HepG2 (cell line): ENCODE measurements around the gene IPMK. TPM values are rescaled to one million over a fixed set of nuclear protein-coding genes. Genes with fewer than 3 reads are reported as not detected.

ENCODE experiments used
- BORCS8-MEF2B ChIP-seq: sonication (generic); formaldehyde crosslinking; IDR thresholded peaks from 2 replicates; pipeline ENCODE4 v1.8.0; 2022; ENCODE audit warnings: mild to moderate bottlenecking, missing genetic modification reagents
- DNMT3B ChIP-seq: conservative IDR thresholded peaks from 2 replicates; pipeline ENCODE4 v1.6.1; 2016; ENCODE audit warnings: missing biosample characterization, control low read depth
- EZH2 ChIP-seq: conservative IDR thresholded peaks from 2 replicates; pipeline ENCODE4 v1.6.1; 2012; ENCODE audit warnings: mild to moderate bottlenecking, low read depth, low read length, moderate library complexity
- KDM3A ChIP-seq: IDR thresholded peaks from 2 replicates; pipeline ENCODE4 v1.6.1; 2018; ENCODE audit warnings: low read depth, missing compliant biosample characterization
- MATR3 ChIP-seq: sonication (generic); formaldehyde crosslinking; IDR thresholded peaks from 2 replicates; pipeline ENCODE4 v1.4.0; 2020; ENCODE audit warnings: missing genetic modification reagents
- SYNCRIP ChIP-seq: fragments of 200-400 bp; formaldehyde crosslinking; IDR thresholded peaks from 2 replicates; pipeline ENCODE4 v1.6.1; 2018; ENCODE audit warnings: mild to moderate bottlenecking, low read depth, low read length; ENCODE audit not compliant: insufficient read depth
- WIZ ChIP-seq: sonication (generic); formaldehyde crosslinking; IDR thresholded peaks from 2 replicates; pipeline ENCODE4 v1.5.1; 2020; ENCODE audit warnings: mild to moderate bottlenecking, missing genetic modification reagents
- ZBTB21 ChIP-seq: sonication (generic); formaldehyde crosslinking; IDR thresholded peaks from 2 replicates; pipeline ENCODE4 v1.4.0; 2020; ENCODE audit warnings: missing genetic modification reagents
- ZMAT3 ChIP-seq: sonication (generic); formaldehyde crosslinking; conservative IDR thresholded peaks from 2 replicates; pipeline ENCODE4 v1.7.0; 2021; ENCODE audit warnings: missing genetic modification reagents
- ZNF207 ChIP-seq: fragments of 450-650 bp; IDR thresholded peaks from 2 replicates; pipeline ENCODE4 v1.6.1; 2016; ENCODE audit warnings: antibody characterized with exemption, borderline replicate concordance
- ZNF564 ChIP-seq: sonication (generic); formaldehyde crosslinking; IDR thresholded peaks from 2 replicates; pipeline ENCODE4 v1.8.1; 2023; ENCODE audit warnings: mild to moderate bottlenecking, missing genetic modification reagents
- ZNF614 ChIP-seq: IDR thresholded peaks from 2 replicates; pipeline ENCODE4 v1.6.1; 2018; ENCODE audit warnings: missing biosample characterization, missing genetic modification reagents, inconsistent platforms, borderline replicate concordance
- polyA plus RNA-seq, 8 experiments: library from polyadenylated mRNA; depleted of rRNA in 3 of 8; stranded (reverse) in 7 of 8; unstranded in 1 of 8; fragments of >200 nt; fragmentation: Illumina TruSeq in 4 of 8; extraction: Trizol in 4 of 8; gene quantifications; 2 replicates each; pipeline versions ENCODE4 v1.2.1 to v1.2.3, GENCODE V29; 2011 to 2016; ENCODE audit warnings: low read depth in 4 of 8, missing spikeins in 1 of 8, mixed read lengths in 1 of 8; ENCODE audit not compliant: insufficient read depth in 1 of 8
- total RNA-seq, 5 experiments: library from RNA; depleted of rRNA; stranded (reverse); fragments of >200 nt; fragmentation: Illumina TruSeq; extraction: Trizol; gene quantifications; 2 replicates each; pipeline ENCODE4 v1.2.3, GENCODE V29; 2016; ENCODE audit warnings: low read depth in 1 of 5
- TF ChIP-seq, protein P1 (sequence below): sonication (generic); formaldehyde crosslinking; IDR thresholded peaks from 2 replicates; pipeline ENCODE4 v1.8.1; 2023; ENCODE audit warnings: mild to moderate bottlenecking, missing genetic modification reagents
- TF ChIP-seq, protein P2 (sequence below): sonication (generic); formaldehyde crosslinking; IDR thresholded peaks from 2 replicates; pipeline ENCODE4 v1.4.0; 2020; ENCODE audit warnings: mild to moderate bottlenecking, missing genetic modification reagents, borderline replicate concordance
- TF ChIP-seq, protein P3 (sequence below): IDR thresholded peaks from 2 replicates; pipeline ENCODE4 v1.6.1; 2012; ENCODE audit warnings: inconsistent platforms
- TF ChIP-seq, protein P4 (sequence below): sonication (generic); formaldehyde crosslinking; IDR thresholded peaks from 2 replicates; pipeline ENCODE4 v1.4.0; 2020; ENCODE audit warnings: mild to moderate bottlenecking, missing genetic modification reagents
- TF ChIP-seq, protein P5 (sequence below): sonication (generic); formaldehyde crosslinking; IDR thresholded peaks from 2 replicates; pipeline ENCODE4 v1.5.1; 2020; ENCODE audit warnings: mild to moderate bottlenecking, missing genetic modification reagents, moderate library complexity

IPMK gene
- total and polyA plus RNA-seq, 2 of the 13 experiments (the other 11 are each of a cell fraction or from before 2014, with no cell fraction given): 2.7 to 3.9 TPM

DNA sequence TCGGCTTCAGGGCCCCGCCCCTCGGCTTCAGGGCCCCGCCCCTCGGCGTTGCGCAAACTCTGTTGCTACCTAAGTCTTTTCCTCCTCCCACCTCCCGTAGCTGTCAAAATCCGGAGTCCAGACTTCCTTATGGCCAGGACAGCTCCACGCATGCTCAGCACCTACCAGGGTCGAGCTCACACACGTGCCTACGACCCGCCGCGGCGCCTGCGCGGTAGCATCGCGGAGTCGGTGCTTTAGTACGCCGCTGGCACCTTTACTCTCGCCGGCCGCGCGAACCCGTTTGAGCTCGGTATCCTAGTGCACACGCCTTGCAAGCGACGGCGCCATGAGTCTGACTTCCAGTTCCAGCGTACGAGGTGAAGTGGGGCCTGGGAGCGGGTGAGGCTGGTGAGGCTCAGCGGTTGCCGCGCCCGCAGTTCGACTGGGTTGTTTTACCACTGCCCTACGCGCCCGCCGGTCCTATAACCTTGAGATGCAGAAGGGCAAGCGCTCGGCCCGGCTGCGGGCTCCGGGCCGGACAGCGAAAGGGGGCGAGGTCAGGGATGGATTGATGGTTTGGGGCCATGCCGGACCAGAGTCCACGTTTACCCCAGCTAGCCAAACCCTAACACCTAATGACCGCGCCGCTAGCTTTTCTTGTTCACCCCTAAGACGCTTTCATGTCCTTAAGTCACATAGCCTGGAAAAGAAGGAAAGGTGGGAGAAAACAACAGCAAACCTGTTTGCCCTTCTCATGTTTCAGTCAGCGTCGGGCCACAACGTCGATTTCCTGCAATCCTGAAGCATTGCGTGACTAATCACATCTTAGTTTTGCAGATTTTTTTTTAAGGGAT lies 1.5 kb upstream of the IPMK start, which contains the start of gene CISD1 (continued):
- TF ChIP-seq, protein P1, sequence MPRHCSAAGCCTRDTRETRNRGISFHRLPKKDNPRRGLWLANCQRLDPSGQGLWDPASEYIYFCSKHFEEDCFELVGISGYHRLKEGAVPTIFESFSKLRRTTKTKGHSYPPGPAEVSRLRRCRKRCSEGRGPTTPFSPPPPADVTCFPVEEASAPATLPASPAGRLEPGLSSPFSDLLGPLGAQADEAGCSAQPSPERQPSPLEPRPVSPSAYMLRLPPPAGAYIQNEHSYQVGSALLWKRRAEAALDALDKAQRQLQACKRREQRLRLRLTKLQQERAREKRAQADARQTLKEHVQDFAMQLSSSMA: peak; percentile 98
- TF ChIP-seq, protein P2, sequence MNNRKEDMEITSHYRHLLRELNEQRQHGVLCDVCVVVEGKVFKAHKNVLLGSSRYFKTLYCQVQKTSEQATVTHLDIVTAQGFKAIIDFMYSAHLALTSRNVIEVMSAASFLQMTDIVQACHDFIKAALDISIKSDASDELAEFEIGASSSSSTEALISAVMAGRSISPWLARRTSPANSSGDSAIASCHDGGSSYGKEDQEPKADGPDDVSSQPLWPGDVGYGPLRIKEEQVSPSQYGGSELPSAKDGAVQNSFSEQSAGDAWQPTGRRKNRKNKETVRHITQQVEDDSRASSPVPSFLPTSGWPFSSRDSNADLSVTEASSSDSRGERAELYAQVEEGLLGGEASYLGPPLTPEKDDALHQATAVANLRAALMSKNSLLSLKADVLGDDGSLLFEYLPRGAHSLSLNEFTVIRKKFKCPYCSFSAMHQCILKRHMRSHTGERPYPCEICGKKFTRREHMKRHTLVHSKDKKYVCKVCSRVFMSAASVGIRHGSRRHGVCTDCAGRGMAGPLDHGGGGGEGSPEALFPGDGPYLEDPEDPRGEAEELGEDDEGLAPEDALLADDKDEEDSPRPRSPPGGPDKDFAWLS: no peak
- TF ChIP-seq, protein P3, sequence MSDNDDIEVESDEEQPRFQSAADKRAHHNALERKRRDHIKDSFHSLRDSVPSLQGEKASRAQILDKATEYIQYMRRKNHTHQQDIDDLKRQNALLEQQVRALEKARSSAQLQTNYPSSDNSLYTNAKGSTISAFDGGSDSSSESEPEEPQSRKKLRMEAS: peak; percentile 99
- peak; percentile 90; the same call in 1 of the 2 replicates for TF ChIP-seq ZNF614 (CRISPR knock-in tag)
- TF ChIP-seq, protein P4, sequence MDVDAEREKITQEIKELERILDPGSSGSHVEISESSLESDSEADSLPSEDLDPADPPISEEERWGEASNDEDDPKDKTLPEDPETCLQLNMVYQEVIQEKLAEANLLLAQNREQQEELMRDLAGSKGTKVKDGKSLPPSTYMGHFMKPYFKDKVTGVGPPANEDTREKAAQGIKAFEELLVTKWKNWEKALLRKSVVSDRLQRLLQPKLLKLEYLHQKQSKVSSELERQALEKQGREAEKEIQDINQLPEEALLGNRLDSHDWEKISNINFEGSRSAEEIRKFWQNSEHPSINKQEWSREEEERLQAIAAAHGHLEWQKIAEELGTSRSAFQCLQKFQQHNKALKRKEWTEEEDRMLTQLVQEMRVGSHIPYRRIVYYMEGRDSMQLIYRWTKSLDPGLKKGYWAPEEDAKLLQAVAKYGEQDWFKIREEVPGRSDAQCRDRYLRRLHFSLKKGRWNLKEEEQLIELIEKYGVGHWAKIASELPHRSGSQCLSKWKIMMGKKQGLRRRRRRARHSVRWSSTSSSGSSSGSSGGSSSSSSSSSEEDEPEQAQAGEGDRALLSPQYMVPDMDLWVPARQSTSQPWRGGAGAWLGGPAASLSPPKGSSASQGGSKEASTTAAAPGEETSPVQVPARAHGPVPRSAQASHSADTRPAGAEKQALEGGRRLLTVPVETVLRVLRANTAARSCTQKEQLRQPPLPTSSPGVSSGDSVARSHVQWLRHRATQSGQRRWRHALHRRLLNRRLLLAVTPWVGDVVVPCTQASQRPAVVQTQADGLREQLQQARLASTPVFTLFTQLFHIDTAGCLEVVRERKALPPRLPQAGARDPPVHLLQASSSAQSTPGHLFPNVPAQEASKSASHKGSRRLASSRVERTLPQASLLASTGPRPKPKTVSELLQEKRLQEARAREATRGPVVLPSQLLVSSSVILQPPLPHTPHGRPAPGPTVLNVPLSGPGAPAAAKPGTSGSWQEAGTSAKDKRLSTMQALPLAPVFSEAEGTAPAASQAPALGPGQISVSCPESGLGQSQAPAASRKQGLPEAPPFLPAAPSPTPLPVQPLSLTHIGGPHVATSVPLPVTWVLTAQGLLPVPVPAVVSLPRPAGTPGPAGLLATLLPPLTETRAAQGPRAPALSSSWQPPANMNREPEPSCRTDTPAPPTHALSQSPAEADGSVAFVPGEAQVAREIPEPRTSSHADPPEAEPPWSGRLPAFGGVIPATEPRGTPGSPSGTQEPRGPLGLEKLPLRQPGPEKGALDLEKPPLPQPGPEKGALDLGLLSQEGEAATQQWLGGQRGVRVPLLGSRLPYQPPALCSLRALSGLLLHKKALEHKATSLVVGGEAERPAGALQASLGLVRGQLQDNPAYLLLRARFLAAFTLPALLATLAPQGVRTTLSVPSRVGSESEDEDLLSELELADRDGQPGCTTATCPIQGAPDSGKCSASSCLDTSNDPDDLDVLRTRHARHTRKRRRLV (CRISPR knock-in tag): peak; percentile 58; the same call in 1 of the 2 replicates
- peak; percentile 93 for TF ChIP-seq KDM3A
- TF ChIP-seq ZMAT3: peak; percentile 98
- no peak for TF ChIP-seq EZH2
- peak; percentile 99 for TF ChIP-seq BORCS8-MEF2B (CRISPR knock-in tag)
- no peak for TF ChIP-seq SYNCRIP
- peak; percentile 39; the same call in 1 of the 2 replicates for TF ChIP-seq DNMT3B (CRISPR knock-in tag)
- peak; percentile 59; the same call in 1 of the 2 replicates for TF ChIP-seq ZBTB21 (CRISPR knock-in tag)
- no peak for TF ChIP-seq MATR3 (CRISPR knock-in tag)
- TF ChIP-seq, protein P5, sequence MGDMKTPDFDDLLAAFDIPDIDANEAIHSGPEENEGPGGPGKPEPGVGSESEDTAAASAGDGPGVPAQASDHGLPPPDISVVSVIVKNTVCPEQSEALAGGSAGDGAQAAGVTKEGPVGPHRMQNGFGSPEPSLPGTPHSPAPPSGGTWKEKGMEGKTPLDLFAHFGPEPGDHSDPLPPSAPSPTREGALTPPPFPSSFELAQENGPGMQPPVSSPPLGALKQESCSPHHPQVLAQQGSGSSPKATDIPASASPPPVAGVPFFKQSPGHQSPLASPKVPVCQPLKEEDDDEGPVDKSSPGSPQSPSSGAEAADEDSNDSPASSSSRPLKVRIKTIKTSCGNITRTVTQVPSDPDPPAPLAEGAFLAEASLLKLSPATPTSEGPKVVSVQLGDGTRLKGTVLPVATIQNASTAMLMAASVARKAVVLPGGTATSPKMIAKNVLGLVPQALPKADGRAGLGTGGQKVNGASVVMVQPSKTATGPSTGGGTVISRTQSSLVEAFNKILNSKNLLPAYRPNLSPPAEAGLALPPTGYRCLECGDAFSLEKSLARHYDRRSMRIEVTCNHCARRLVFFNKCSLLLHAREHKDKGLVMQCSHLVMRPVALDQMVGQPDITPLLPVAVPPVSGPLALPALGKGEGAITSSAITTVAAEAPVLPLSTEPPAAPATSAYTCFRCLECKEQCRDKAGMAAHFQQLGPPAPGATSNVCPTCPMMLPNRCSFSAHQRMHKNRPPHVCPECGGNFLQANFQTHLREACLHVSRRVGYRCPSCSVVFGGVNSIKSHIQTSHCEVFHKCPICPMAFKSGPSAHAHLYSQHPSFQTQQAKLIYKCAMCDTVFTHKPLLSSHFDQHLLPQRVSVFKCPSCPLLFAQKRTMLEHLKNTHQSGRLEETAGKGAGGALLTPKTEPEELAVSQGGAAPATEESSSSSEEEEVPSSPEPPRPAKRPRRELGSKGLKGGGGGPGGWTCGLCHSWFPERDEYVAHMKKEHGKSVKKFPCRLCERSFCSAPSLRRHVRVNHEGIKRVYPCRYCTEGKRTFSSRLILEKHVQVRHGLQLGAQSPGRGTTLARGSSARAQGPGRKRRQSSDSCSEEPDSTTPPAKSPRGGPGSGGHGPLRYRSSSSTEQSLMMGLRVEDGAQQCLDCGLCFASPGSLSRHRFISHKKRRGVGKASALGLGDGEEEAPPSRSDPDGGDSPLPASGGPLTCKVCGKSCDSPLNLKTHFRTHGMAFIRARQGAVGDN (CRISPR knock-in tag): peak; percentile 100
- no peak for TF ChIP-seq ZNF207
- TF ChIP-seq ZNF564 (CRISPR knock-in tag): peak; percentile 73; the same call in 1 of the 2 replicates
- TF ChIP-seq WIZ: peak; percentile 84; the same call in 1 of the 2 replicates
